ENCODE data around the gene PELO. TPM values are rescaled to one million over a fixed set of nuclear protein-coding genes. Genes with fewer than 3 reads are reported as not detected.

Gene PELO
- total and polyA plus RNA-seq, 9 of the 15 experiments (the other 6 are each of a cell fraction or from before 2014, with no cell fraction given): 5.8 to 14.6 (median 9.6) TPM

GRCh38 chr5:52749666-52750065 lies 38.0 kb upstream of the PELO start:
- CTCF ChIA-PET (ENCODE audit: low intra/inter-chr PET ratio): no interaction called here

More at GRCh38 chr5:52749666-52750065, 38.0 kb upstream of the PELO start:
- no peak overlapping the region for H3K27ac ChIP-seq (ENCODE audit: extremely low read depth, low read depth, low read length)
- no peak for FAIRE-seq
- POLR2A ChIA-PET: no interaction called here
- in situ Hi-C loops (cut with MboI) (no loop called here), intact Hi-C loops (cut with micrococcal nuclease) (no loop called here)
- no peaks in the 10 kb centered on the region for H3K4me1 ChIP-seq (replicated peaks in 1 of 2; ENCODE audit: control insufficient read depth in 2 of 2, insufficient read depth in 2 of 2, low read length in 2 of 2)
- no peaks in the 10 kb centered on the region; a peak in 1 of 5 replicates for H3K27me3 ChIP-seq (ENCODE audit: control insufficient read depth in 2 of 2, insufficient read depth in 2 of 2, low read length in 2 of 2)
- no peak for ATAC-seq
- H4K20me1 ChIP-seq (replicated peaks; ENCODE audit: control insufficient read depth, insufficient read depth, low read length): no peaks in the 10 kb centered on the region
- no peaks in the 10 kb centered on the region for H3K36me3 ChIP-seq (ENCODE audit: control insufficient read depth, insufficient read depth, low read length)
- no peaks in the 10 kb centered on the region for H3K79me2 ChIP-seq (ENCODE audit: control insufficient read depth, insufficient read depth, low read length)
- DNase-seq (ENCODE audit: extremely low read depth in 1 of 4, low spot score in 3 of 4): no peak
- no peak for TF ChIP-seq ARHGAP35 (IDR thresholded peaks at IDR 0.05; ENCODE audit: partially characterized antibody)
- no peak for TF ChIP-seq NELFE (IDR thresholded peaks at IDR 0.05; ENCODE audit: insufficient read depth, insufficient read length)
- TF ChIP-seq NKRF (IDR thresholded peaks at IDR 0.05; ENCODE audit: borderline replicate concordance): no peak
- no peak overlapping the region for H3K9ac ChIP-seq (ENCODE audit: insufficient read depth in 1 of 2, low read depth in 2 of 2, low read length in 2 of 2)
- BruUV-seq (replicated peaks): no TSS peak
- no peak overlapping the region for H3K4me3 ChIP-seq
- H3K9me1 ChIP-seq (ENCODE audit: control insufficient read depth, insufficient read depth, low read length): no peaks in the 10 kb centered on the region
- no peak overlapping the region for H3K4me2 ChIP-seq (ENCODE audit: insufficient read depth, low read length)
- H2AFZ ChIP-seq (ENCODE audit: low read depth, low read length): no peak overlapping the region
- H3K9me3 ChIP-seq (replicated peaks; ENCODE audit: control insufficient read depth, insufficient read depth, low read depth, low read length): no peaks in the 10 kb centered on the region
